Urothelium cell line (cell line): ENCODE data around the gene B3GNT8.
"Not testable (repeated sequence)": the region's sequence is repeated elsewhere in the genome, so short reads cannot be mapped to it uniquely, and the experiment has no call there.

Experiments
- DNase-seq: peaks from one replicate; pipeline ENCODE4 v3.0.0; 2011; ENCODE audit warnings: low spot score, mixed read lengths
- FAIRE-seq: peaks from 2 replicates; lab custom pipeline; 2011; peaks lifted over from hg19 to GRCh38; lab: Jason Lieb, UNC

B3GNT8 gene

GRCh38 chr19:41437944-41438574 lies 10.9 kb upstream of the B3GNT8 start:
- no peak for DNase-seq
- FAIRE-seq, result no peak

- FAIRE-seq, result no peak
- no peak for DNase-seq
Measured at GRCh38 chr19:41436674-41436951, 9.4 kb upstream of the B3GNT8 start.

GRCh38 chr19:41435936-41436673 lies 8.9 kb upstream of the B3GNT8 start:
- DNase-seq, result no peak
- FAIRE-seq, result no peak

GRCh38 chr19:41435376-41435775 lies 8.2 kb upstream of the B3GNT8 start:
- DNase-seq, FAIRE-seq: not testable (repeated sequence)

GRCh38 chr19:41434450-41434849 lies 7.3 kb upstream of the B3GNT8 start:
- FAIRE-seq (no peak), DNase-seq (no peak)

- FAIRE-seq, result no peak
- no peak for DNase-seq
Measured at GRCh38 chr19:41433171-41433570, 6.0 kb upstream of the B3GNT8 start.

- no peak for DNase-seq
- FAIRE-seq, result no peak
Measured at GRCh38 chr19:41431426-41432386, 4.5 kb upstream of the B3GNT8 start.

GRCh38 chr19:41430922-41431321 lies 3.7 kb upstream of the B3GNT8 start:
- FAIRE-seq, result no peak
- no peak for DNase-seq

GRCh38 chr19:41428481-41428859 lies 1.3 kb upstream of the B3GNT8 start:
- DNase-seq, result no peak
- FAIRE-seq, result no peak

- no peak for DNase-seq
- no peak for FAIRE-seq
Measured at GRCh38 chr19:41427647-41428480, 690 bp upstream of the B3GNT8 start.

- FAIRE-seq (no peak), DNase-seq (no peak)
Measured at GRCh38 chr19:41426116-41426841, 895 bp downstream of the B3GNT8 start.

GRCh38 chr19:41425174-41426115 lies 1.7 kb downstream of the B3GNT8 start:
- DNase-seq (no peak), FAIRE-seq (no peak)

- DNase-seq (no peak), FAIRE-seq (no peak)
Measured at GRCh38 chr19:41424335-41425173, 2.6 kb downstream of the B3GNT8 start.

GRCh38 chr19:41422955-41423354 lies 4.2 kb downstream of the B3GNT8 start:
- FAIRE-seq, result no peak
- DNase-seq, result no peak

- FAIRE-seq, result no peak
Measured at GRCh38 chr19:41422456-41422855, 4.7 kb downstream of the B3GNT8 start.

GRCh38 chr19:41421973-41422372 lies 5.2 kb downstream of the B3GNT8 start:
- no peak for DNase-seq
- FAIRE-seq, result no peak

More at GRCh38 chr19:41422456-41422855, 4.7 kb downstream of the B3GNT8 start:
- no peak for DNase-seq

- FAIRE-seq (no peak), DNase-seq (no peak)
Measured at GRCh38 chr19:41421314-41421713, 5.9 kb downstream of the B3GNT8 start.
